ENCODE data around the gene PDIA5.

DNA sequence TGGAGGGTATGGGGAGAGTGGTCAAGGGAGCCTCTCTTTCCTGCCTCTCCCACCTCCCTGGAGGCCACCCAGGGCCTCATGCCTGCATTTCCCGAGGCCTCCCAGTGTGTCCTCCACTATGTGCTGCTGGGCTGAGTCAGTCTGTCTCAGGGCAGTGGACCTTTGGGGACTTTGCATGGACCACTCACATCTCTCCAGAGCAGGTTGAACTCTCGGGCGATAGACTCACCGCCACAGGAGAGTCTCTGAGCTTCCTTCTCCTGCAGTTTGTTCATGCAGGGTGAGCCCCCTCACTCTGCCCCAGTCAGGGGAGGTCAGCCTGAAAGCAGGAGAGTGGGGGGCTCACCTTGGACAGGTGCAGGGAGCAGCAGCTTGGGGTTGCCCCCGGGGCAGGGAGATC, 74.5 kb downstream of the PDIA5 start:
- TF ChIP-seq, protein P1, sequence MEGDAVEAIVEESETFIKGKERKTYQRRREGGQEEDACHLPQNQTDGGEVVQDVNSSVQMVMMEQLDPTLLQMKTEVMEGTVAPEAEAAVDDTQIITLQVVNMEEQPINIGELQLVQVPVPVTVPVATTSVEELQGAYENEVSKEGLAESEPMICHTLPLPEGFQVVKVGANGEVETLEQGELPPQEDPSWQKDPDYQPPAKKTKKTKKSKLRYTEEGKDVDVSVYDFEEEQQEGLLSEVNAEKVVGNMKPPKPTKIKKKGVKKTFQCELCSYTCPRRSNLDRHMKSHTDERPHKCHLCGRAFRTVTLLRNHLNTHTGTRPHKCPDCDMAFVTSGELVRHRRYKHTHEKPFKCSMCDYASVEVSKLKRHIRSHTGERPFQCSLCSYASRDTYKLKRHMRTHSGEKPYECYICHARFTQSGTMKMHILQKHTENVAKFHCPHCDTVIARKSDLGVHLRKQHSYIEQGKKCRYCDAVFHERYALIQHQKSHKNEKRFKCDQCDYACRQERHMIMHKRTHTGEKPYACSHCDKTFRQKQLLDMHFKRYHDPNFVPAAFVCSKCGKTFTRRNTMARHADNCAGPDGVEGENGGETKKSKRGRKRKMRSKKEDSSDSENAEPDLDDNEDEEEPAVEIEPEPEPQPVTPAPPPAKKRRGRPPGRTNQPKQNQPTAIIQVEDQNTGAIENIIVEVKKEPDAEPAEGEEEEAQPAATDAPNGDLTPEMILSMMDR (IDR thresholded peaks at IDR 0.05 in 2 of 3, conservative IDR thresholded peaks at IDR 0.05 in 1 of 3; ENCODE audit: borderline replicate concordance in 1 of 3, insufficient read depth in 1 of 3, low read depth in 2 of 3, low read length in 2 of 3) = no peak
- TF ChIP-seq, protein P2, sequence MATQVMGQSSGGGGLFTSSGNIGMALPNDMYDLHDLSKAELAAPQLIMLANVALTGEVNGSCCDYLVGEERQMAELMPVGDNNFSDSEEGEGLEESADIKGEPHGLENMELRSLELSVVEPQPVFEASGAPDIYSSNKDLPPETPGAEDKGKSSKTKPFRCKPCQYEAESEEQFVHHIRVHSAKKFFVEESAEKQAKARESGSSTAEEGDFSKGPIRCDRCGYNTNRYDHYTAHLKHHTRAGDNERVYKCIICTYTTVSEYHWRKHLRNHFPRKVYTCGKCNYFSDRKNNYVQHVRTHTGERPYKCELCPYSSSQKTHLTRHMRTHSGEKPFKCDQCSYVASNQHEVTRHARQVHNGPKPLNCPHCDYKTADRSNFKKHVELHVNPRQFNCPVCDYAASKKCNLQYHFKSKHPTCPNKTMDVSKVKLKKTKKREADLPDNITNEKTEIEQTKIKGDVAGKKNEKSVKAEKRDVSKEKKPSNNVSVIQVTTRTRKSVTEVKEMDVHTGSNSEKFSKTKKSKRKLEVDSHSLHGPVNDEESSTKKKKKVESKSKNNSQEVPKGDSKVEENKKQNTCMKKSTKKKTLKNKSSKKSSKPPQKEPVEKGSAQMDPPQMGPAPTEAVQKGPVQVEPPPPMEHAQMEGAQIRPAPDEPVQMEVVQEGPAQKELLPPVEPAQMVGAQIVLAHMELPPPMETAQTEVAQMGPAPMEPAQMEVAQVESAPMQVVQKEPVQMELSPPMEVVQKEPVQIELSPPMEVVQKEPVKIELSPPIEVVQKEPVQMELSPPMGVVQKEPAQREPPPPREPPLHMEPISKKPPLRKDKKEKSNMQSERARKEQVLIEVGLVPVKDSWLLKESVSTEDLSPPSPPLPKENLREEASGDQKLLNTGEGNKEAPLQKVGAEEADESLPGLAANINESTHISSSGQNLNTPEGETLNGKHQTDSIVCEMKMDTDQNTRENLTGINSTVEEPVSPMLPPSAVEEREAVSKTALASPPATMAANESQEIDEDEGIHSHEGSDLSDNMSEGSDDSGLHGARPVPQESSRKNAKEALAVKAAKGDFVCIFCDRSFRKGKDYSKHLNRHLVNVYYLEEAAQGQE (IDR thresholded peaks at IDR 0.05; ENCODE audit: low read depth) = no peak
- TF ChIP-seq RAD21 (IDR thresholded peaks at IDR 0.05; ENCODE audit: low read depth) = no peak
- TF ChIP-seq POLR2A (IDR thresholded peaks at IDR 0.05; ENCODE audit: borderline replicate concordance, extremely low read depth, insufficient read depth, insufficient read length) = no peak
- no peak for TF ChIP-seq EGR1 (IDR thresholded peaks at IDR 0.05; ENCODE audit: low read depth)
- TF ChIP-seq SIN3A (IDR thresholded peaks at IDR 0.05; ENCODE audit: low read depth) = no peak
- TF ChIP-seq EZH2 (IDR thresholded peaks at IDR 0.05) = no peak
- TF ChIP-seq ZNF274 (IDR thresholded peaks at IDR 0.05; ENCODE audit: low read depth, low read length) = no peak
- no peak for TF ChIP-seq POLR2AphosphoS5 (IDR thresholded peaks at IDR 0.05; ENCODE audit: low read depth, low read length)
- TF ChIP-seq YY1 (IDR thresholded peaks at IDR 0.05; ENCODE audit: extremely low read depth, insufficient replicate concordance, low read depth, low read length) = no peak
- no peak for TF ChIP-seq ZFX (IDR thresholded peaks at IDR 0.05)
- TF ChIP-seq, protein P3, sequence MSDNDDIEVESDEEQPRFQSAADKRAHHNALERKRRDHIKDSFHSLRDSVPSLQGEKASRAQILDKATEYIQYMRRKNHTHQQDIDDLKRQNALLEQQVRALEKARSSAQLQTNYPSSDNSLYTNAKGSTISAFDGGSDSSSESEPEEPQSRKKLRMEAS (IDR thresholded peaks at IDR 0.05) = no peak
- no peak for TF ChIP-seq JUND (IDR thresholded peaks at IDR 0.05)

Measured in HCT116 (cell line).